ENCODE data around the gene KDM7A.
"Not testable (repeated sequence)": the region's sequence is repeated elsewhere in the genome, so short reads cannot be mapped to it uniquely, and the experiment has no call there.

KDM7A gene

GRCh38 chr7:140126435-140127034, 50.2 kb downstream of the KDM7A start:
- Histone ChIP-seq H3K27me3 (ENCODE audit: insufficient read depth, poor library complexity, severe bottlenecking) (no peaks in the 10 kb centered on the region), H3K27ac (replicated peaks) (no peak overlapping the region), H3K4me3 (replicated peaks; ENCODE audit: insufficient read depth, low read length) (no peak overlapping the region)
- DNase-seq (ENCODE audit: low read depth in 1 of 2, low spot score in 1 of 2) = no peak
- TF ChIP-seq SPI1 (IDR thresholded peaks at IDR 0.05; ENCODE audit: borderline replicate concordance, low read depth) = no peak
- no peak for TF ChIP-seq POLR2AphosphoS5 (IDR thresholded peaks at IDR 0.05; ENCODE audit: low read depth)
- TF ChIP-seq, protein P1, sequence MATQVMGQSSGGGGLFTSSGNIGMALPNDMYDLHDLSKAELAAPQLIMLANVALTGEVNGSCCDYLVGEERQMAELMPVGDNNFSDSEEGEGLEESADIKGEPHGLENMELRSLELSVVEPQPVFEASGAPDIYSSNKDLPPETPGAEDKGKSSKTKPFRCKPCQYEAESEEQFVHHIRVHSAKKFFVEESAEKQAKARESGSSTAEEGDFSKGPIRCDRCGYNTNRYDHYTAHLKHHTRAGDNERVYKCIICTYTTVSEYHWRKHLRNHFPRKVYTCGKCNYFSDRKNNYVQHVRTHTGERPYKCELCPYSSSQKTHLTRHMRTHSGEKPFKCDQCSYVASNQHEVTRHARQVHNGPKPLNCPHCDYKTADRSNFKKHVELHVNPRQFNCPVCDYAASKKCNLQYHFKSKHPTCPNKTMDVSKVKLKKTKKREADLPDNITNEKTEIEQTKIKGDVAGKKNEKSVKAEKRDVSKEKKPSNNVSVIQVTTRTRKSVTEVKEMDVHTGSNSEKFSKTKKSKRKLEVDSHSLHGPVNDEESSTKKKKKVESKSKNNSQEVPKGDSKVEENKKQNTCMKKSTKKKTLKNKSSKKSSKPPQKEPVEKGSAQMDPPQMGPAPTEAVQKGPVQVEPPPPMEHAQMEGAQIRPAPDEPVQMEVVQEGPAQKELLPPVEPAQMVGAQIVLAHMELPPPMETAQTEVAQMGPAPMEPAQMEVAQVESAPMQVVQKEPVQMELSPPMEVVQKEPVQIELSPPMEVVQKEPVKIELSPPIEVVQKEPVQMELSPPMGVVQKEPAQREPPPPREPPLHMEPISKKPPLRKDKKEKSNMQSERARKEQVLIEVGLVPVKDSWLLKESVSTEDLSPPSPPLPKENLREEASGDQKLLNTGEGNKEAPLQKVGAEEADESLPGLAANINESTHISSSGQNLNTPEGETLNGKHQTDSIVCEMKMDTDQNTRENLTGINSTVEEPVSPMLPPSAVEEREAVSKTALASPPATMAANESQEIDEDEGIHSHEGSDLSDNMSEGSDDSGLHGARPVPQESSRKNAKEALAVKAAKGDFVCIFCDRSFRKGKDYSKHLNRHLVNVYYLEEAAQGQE (IDR thresholded peaks at IDR 0.05; ENCODE audit: insufficient replicate concordance, low read depth) = no peak
- TF ChIP-seq CTCF (IDR thresholded peaks at IDR 0.05; ENCODE audit: insufficient read depth, low read length) = no peak
- no peak for TF ChIP-seq GABPA (IDR thresholded peaks at IDR 0.05; ENCODE audit: low read depth)

- H3K4me3 ChIP-seq (replicated peaks; ENCODE audit: insufficient read depth, low read length) = no peak overlapping the region
- no peak overlapping the region for H3K27ac ChIP-seq (replicated peaks)
- no peak for DNase-seq (ENCODE audit: low read depth in 1 of 2, low spot score in 1 of 2)
- H3K27me3 ChIP-seq (ENCODE audit: insufficient read depth, poor library complexity, severe bottlenecking) = peaks cover 5% of the 10 kb centered on the region
- TF ChIP-seq CTCF (IDR thresholded peaks at IDR 0.05; ENCODE audit: insufficient read depth, low read length) (no peak), GABPA (IDR thresholded peaks at IDR 0.05; ENCODE audit: low read depth) (no peak), POLR2AphosphoS5 (IDR thresholded peaks at IDR 0.05; ENCODE audit: low read depth) (no peak), SPI1 (IDR thresholded peaks at IDR 0.05; ENCODE audit: borderline replicate concordance, low read depth) (no peak)
- TF ChIP-seq, protein P1 (IDR thresholded peaks at IDR 0.05; ENCODE audit: insufficient replicate concordance, low read depth) = no peak
These were observed 53.8 kb downstream of the KDM7A start for GRCh38 chr7:140122965-140123364.

DNA sequence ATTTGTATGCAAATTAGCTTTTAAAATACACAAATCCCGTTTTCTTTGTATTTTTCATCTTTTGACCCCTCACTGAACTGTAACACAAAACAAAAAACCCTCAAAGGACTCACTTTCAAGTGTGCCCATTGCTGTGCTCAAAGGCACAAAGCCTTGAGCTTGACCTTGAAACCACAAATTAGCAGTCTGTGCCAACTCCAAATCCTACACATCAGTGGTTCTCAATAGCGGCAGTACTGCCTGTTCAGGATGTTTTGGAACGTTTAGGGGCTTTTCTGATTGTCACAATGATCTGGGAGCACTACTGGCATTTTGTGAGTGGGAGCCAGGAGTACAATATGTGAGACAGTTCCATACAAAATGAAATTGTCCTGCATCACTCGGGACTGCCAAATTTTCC, 55.5 kb downstream of the KDM7A start:
- Histone ChIP-seq H3K27me3 (ENCODE audit: insufficient read depth, poor library complexity, severe bottlenecking) (peaks cover 5% of the 10 kb centered on the region), H3K4me3 (replicated peaks; ENCODE audit: insufficient read depth, low read length) (no peak overlapping the region), H3K27ac (replicated peaks) (no peak overlapping the region)
- no peak for TF ChIP-seq CTCF (IDR thresholded peaks at IDR 0.05; ENCODE audit: insufficient read depth, low read length)
- TF ChIP-seq POLR2AphosphoS5 (IDR thresholded peaks at IDR 0.05; ENCODE audit: low read depth) = no peak
- TF ChIP-seq GABPA (IDR thresholded peaks at IDR 0.05; ENCODE audit: low read depth) = no peak
- TF ChIP-seq SPI1 (IDR thresholded peaks at IDR 0.05; ENCODE audit: borderline replicate concordance, low read depth) = no peak
- TF ChIP-seq, protein P1 (IDR thresholded peaks at IDR 0.05; ENCODE audit: insufficient replicate concordance, low read depth) = no peak
- no peak for DNase-seq (ENCODE audit: low read depth in 1 of 2, low spot score in 1 of 2)

- not testable (repeated sequence) for H3K27ac ChIP-seq (replicated peaks); DNase-seq (ENCODE audit: low read depth in 1 of 2, low spot score in 1 of 2); H3K27me3 ChIP-seq (ENCODE audit: insufficient read depth, poor library complexity, severe bottlenecking); H3K4me3 ChIP-seq (replicated peaks; ENCODE audit: insufficient read depth, low read length)
These were observed 62.0 kb downstream of the KDM7A start for GRCh38 chr7:140114817-140115216.

DNA sequence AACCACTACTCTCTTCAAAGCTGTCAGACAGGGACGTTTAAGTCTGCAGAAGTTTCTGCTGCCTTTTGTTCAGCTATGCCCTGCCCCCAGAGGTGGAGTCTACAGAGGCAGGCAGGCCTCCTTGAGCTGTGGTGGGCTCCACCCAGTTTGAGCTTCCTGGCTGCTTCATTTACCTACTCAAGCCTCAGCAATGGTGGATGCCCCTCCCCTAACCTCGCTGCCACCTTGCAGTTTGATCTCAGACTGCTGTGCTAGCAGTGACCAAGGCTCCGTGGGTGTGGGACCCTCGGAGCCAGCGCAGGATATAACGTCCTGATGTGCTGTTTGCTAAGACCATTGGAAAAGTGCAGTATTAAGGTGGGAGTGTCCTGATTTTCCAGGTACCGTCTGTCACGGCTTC, 68.0 kb downstream of the KDM7A start:
- H3K27ac ChIP-seq (replicated peaks); DNase-seq (ENCODE audit: low read depth in 1 of 2, low spot score in 1 of 2); H3K27me3 ChIP-seq (ENCODE audit: insufficient read depth, poor library complexity, severe bottlenecking); H3K4me3 ChIP-seq (replicated peaks; ENCODE audit: insufficient read depth, low read length): not testable (repeated sequence)
